Limb (tissue), 2 donors: Measurements from ENCODE around the gene IBA57.
"Not testable (repeated sequence)": the region's sequence is repeated elsewhere in the genome, so short reads cannot be mapped to it uniquely, and the experiment has no call there.

Source experiments
- DNase-seq, 2 donors: peaks; one replicate each; pipeline ENCODE4 v3.0.0-alpha.2; 2016; ENCODE audit errors: extremely low spot score in 2 of 2

The IBA57 gene

DNA sequence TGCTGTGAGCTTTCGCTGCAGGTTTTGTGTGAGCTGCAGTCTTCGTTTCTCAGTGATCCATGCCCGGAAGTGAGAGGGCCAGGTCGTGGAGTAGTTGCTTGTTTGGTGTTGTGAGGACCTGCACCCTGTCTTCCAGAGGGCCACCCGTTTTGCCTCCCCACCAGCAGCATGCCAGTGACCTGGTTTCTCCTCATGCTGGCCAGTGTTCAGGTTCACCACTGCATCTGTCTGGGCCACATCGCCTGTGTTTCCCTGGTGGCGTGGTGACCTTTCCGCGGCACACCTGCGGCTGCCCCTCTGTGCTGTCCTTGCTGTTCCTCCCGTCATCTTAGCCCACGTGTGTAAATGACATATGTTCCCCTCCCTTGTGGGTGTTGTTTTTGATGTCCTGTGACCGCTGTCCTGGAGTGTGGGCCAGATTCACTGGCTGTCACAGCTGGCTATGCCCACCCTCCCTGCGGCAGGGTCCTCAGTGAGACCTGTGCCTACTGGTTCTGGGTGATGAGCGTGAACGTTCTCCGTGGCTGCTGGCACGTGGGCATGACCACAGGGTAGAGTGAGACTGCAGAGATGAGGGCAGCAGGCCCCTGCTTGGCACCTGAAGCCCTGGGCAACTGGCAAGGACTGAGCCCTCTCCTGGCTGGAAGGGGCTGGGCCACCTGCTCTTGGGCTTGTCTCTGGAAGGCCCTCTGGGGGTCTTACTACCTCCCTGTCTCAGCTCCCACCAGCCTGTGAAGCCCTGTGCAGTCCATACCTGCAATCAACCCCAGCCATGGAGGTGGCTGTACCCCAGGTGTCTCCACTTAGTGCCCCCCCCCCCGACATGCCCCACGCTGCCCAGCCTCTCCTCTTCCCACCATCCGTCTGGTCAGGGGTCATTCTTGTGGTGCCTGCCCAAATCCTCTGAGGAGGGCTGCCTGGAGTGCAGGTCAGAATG is 7.3 kb downstream of the IBA57 start:
- DNase-seq: no peak

- peak in 1 of 2 donors; percentile 39 for DNase-seq
Observed at GRCh38 chr1:228173528-228174481, 8.2 kb downstream of the IBA57 start.

DNA sequence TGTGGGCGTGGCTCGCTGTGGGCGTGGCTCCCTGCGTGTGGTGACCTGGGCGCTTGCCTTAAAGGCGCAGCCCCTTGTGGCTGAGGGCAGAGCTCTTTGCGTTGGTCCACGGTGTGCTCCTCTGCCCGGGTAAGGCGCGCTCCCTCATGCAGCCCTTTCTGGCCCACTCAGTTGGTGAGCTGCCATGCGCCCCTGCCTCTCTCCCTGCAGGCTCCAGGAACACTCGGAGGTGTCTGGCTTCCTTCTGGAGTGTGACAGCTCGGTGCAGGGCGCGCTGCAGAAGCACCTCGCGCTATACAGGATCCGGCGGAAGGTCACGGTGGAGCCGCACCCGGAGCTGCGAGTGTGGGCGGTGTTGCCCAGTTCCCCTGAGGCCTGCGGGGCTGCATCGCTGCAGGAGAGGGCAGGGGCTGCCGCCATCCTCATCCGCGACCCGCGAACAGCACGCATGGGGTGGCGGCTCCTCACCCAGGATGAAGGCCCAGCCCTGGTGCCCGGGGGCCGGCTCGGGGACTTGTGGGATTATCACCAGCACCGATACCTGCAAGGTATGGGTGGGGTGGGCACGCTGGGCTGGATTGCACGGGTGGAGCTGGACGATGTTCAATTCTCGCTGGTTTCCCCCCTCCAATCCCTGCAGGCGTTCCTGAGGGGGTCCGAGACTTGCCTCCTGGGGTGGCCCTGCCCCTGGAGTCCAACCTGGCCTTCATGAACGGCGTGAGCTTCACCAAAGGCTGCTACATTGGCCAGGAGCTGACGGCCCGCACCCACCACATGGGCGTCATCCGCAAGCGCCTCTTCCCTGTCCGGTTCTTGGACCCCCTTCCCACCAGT is 9.1 kb downstream of the IBA57 start:
- DNase-seq: peak in 1 of 2 donors; percentile 51

GRCh38 chr1:228175316-228176023 is 9.9 kb downstream of the IBA57 start:
- DNase-seq: no peak

- DNase-seq: no peak
Observed at GRCh38 chr1:228176024-228176395, 10.4 kb downstream of the IBA57 start.

DNA sequence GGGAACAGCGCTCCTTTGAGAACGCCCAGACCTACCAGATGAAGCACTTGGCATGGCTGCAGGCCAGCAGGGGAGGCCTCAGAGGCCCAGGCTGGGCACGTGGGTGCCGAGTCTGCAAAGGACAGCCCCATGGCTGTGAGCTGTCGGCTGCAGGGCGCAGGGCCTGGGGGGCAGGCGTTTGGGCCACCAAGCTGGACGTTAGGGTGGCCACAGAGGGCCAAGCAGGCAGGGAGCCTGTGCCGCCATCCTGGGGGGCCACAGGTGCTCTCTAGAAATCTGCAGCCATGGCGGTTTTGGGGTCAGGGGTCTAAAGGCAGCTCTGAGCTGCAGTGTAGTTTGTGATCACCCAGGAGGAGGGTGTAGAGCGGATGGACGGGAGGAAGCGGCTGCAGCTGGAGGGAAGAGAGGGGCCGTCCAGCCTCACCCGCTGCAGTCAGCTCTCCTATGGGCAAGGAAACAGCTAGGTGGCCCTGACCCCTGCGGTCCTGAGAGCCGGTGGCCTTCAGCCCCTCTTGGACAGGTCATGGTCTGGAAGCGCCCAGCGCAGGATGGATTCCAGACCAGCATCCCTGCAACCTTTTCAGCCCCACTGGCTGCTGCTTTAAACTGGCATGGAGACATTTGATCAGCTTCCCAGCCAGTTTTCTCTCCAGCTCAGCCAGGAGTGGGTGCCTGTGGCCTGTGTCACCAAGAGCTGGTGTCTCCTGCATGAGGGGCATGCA is 11.0 kb downstream of the IBA57 start:
- no peak for DNase-seq

DNA sequence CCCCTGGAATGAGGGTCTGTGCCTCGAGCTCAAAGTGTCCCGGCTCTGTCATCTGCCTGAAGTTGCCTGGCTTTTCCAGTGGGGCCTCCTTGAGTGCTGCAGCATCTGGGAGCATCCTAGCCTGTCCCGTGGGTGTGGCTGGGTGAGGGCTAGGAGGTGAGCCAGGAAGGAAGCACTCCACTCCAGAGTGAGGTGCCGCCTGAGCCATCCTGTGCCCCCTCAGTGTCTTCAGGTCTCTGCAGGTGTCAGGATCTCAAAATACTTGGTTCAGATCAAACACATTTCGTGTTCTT is 11.5 kb downstream of the IBA57 start:
- no peak for DNase-seq

DNA sequence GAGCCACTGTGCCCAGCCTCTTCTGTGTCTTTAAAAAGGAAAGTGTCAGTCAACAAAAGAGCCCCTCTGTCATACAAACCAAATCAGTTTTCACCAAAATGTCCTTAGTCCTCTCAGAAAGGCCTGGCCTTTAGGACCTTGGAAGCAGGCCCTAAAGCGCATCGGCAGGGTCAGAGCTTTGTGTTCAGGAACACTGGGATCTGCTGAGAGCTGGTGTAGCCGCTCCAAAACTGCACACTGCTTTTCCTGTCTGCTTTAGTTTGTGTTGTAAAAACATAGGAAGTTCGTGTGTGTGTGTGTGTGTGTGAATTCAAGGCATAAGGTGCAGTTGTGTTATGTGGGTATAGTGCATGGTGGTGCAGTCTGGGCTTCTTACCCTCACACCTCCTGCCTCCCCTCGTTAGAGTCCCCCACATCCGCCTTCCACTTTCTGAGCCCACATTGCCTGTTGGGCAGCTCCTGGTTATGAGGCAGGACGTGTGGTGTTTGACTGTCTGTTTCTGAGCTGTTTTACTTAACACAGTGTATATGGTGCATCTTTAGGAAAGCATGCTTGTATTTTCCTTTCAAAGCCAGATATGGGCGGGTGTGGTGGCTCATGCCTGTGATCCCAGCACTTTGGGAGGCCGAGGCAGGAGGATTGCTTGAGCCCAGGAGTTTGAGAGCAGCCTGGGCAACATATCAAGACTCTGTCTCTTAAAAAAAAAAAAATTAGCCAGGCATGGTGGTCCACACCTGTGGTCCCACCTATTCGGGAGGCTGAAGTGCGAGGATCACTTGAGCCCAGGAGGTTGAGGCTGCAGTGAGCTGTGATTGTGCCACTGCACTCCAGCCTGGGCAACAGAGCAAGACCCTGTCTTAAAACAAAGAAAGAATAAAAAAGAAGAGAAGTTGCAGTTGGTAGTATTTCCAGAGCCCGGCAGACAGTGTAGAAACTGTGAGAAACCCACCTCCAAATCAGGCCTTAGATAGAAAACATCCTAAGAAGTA is 12.4 kb downstream of the IBA57 start:
- no peak for DNase-seq

GRCh38 chr1:228178737-228179684 is 13.4 kb downstream of the IBA57 start:
- no peak for DNase-seq

DNA sequence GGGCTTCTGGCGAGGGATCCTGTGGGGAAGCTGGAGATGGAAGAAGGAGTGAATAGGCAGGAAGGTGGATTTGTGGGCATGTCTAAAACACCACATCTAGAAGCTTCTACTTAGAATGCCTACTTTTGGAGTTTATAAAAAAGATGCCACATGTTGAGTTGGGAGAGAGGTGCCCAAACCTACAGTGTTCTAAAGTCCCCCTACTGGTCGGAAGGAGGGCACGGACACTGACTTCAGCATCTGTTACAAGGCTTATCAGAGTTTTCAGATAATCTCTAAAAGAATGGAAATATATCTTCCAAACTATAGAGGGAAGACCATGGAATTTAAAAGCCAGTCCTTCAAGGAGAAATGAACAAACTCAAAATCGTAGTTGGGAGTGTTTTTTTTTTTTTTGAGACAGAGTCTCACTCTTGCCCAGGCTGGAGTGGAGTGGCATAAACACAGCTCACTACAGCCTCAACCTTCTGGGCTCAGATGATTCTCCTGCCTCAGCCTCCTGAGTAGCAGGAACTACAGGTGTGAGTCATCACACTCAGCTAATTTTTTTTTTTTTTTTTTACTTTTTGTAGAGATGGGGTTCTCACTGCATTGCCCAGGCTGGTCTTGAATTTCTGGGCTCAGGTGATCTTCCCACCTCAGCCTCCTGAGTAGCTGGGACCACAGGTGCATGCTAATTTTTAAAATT is 14.8 kb downstream of the IBA57 start:
- no peak for DNase-seq

GRCh38 chr1:228180959-228181644 is 15.5 kb downstream of the IBA57 start:
- DNase-seq: no peak

DNA sequence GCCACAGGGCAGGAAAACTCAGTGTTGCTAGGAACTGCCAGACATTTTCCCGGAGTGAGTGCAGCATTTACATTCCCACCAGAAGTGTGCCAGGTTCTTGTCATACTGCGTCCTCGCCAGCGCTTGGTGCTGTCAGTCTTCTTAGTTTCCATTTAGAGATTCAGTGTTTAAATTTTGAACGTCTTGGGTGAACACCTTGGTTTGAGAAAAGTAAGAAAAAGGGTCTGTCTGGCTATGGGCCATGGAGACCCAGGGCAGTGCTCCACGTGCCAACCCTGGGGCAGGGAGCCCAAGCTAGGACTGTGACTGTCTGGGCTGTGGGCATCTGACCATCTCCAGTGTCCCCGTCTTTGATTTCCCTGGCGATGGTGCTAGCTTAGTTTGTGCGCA is 16.0 kb downstream of the IBA57 start:
- no peak for DNase-seq

- no peak for DNase-seq
Observed at GRCh38 chr1:228182296-228183030, 16.9 kb downstream of the IBA57 start.

GRCh38 chr1:228184152-228184551 is 18.5 kb downstream of the IBA57 start:
- DNase-seq: no peak

- DNase-seq: no peak
Observed at GRCh38 chr1:228185641-228185965, 20.0 kb downstream of the IBA57 start.

- not testable (repeated sequence) for DNase-seq
Observed at GRCh38 chr1:228188249-228188648, 22.6 kb downstream of the IBA57 start.
